Activated effector memory CD4-positive, alpha-beta T cell treated with Interleukin-2 at 50 U/mL for 16 hours (primary cell): Measurements from ENCODE around the gene GDPGP1.

Source experiments
- DNase-seq: peaks from one replicate; pipeline ENCODE4 v3.0.0-alpha.2; 2020

Gene GDPGP1

DNA sequence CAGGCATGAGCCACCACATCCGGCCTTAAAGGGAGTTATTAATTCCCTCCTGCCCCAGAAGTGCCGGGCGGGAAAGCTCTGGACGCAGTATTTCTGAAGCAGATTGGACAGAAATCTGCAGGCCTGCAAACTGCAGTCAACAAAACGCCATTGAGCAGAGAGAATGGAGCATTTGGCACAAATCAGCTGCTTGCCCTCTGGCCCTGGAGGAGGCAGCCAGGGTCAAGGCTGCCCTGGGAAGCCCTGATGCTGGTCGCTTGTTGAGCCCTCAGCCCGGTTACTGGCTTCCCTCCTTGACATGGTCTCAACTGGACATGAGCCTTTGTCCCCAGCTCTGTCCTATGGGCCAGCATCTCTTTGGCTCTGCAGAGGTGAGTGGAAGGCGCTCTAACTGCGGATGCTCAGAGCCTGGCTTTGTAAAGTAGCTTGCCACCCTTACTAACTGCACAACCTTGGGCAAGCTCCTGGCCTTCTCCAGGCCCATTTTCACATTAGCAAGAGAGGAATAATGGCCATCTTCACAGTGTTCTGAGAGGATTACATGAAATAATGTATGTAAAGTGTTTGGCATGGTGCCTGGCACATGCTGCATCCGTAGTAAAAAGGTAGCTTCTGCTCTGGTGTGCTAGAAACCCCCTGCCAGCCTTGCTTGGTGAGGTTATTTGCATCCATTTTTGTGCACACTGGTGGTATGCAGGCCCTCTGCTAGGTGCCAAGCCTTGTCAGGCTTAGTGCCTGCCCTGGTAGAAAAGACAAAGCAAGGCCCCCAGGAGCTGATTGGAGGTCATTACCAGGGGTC is 28.8 kb upstream of the GDPGP1 start:
- DNase-seq = no peak

DNA sequence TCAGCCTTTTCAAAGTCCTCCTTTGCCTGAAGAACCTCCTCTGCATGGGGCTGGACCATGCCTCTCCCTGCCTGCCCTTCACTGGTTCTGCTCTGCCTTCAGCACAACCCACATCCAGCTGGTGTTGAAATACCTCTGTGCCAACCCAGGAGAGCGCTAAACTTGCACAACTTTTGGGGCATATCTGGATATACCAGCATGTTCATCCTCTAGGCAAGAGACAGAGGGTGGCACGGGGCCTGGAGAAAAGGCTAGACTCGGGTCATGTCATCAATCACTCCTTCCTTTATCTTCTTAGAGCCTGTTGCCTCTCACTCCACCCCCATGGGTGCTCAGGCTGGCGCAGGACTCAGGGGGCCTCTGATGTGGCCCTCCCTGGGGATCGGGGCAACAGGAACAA is 28.1 kb upstream of the GDPGP1 start:
- DNase-seq = no peak

DNA sequence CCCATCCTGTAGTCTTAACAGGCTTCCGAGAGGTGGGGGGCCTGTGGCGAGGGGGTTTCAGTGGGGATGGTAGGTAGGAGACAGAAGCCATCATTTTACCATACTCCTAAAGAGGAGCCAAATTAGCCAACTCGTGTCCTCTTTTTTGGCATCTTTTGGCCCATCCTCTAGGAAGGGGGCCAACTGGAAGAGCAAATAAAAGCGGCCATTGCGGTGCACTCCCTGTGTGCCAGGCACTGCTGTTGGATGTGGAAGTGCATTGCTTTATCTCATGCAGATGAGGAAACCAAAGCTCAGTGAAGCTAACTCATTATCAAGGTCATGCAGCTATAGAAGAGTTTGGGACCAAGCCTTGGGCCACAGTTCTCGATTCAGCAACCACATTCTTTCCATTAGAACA is 26.8 kb upstream of the GDPGP1 start:
- no peak for DNase-seq

DNA sequence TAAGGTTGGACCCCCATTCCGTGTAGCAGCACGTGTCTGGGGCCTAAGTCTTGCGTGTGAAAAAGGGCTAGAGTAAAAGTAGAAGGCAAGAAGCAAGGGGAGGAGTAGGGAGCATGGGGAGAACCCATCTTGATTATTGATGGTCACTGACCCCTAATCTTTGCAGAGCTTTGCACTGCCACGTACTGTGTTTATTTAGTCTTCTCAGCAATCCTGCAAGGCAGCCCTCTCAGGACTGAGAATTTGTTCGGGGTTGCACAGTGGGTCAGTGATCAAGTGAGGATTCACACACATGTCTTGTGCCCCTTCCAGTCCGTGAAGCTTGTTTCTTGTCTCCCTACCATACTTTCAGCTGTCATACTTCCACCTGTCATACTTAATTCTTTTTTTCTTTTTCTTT is 25.7 kb upstream of the GDPGP1 start:
- DNase-seq = no peak

DNA sequence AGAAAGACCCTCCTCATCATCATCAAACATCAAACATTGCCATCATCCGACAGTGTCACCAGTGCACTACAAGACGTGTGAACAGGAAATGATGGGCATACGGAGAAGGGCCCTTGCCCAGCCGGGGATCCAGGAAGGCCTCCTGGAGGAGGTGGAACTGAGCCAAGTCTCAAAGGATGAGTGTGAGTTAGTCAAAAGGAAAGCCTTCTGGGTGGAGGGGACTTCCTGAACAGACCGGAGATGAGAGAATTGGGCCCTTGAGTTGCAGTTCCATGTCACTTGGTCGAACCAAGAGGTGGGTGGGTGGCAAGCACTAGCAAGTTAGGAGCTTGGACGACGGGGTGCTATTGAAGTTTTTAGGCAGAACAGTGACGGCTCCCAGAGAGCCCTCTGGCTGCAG is 24.4 kb upstream of the GDPGP1 start:
- no peak for DNase-seq

DNA sequence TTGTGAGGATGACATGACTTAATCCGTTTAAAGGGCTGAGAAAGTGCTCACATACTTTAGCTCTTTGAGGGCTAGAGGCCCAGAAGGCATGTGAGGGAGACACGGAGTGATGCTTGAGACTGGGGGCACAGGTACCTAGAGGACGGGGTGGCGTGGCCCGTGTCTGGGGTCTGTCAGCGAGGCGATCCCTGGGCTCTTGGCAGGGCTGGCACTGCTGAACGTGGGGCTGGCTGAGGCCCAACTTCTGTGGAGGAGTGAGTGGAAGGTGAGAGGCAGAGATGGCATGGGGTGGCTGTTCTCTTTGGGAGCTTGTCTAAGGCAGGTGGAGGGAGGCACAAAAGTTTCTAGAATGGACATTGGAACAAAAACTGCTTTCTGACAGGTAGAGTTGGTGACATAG is 23.4 kb upstream of the GDPGP1 start:
- no peak for DNase-seq

DNA sequence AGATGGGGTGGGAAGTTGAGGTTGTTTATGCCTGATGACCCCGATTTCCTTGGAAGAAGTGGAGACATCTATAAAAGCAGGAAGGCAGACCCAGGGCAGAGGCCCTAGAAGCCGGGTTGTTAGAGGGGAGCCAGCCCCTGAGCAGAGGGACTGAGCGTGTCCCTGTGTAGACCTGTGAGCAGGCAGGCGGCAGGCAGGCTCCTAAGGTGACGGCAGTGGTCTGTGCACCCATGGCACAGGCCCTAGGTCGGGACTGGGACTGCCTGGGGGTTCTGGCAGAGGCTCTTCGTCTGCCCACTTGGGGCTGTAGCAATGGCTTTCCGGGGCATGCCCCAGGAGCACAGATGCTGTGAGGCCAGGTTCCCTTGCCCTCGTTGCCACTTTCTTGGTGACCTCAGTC is 23.0 kb upstream of the GDPGP1 start:
- DNase-seq = no peak

DNA sequence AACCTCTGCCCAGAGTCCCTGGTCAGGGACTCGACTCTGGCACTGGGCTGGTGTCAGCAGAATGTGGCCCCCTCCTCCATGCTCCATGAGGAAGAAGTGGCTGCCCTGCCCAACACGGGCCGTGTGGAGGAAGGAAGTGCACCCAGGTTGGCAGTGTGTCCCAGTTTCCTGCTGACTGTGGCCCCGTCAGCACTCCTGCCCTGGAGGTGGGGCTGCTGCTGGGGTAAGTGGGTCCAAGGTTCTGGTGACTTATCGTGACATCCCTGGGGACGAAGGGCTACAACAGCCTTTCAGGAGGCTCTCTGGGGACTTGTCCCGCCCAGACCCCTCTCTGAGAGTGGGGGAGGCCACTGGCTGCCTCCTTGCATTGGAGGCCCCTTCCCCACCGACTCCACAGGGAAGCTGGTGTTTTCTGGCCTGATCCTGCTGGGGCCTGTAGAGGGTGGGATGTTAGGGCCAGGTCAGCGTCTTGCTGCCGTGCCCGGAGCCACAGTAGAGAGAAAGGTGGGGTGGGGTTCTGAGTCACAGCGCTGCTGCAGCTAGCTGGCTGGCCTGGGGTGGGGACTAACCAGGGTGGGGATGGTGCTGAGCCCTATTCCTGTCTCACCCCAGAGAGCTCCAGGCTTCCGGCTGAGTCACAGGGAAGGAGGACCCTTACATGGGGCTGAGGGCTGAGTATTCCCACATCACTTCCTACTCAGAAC is 22.4 kb upstream of the GDPGP1 start:
- no peak for DNase-seq

DNA sequence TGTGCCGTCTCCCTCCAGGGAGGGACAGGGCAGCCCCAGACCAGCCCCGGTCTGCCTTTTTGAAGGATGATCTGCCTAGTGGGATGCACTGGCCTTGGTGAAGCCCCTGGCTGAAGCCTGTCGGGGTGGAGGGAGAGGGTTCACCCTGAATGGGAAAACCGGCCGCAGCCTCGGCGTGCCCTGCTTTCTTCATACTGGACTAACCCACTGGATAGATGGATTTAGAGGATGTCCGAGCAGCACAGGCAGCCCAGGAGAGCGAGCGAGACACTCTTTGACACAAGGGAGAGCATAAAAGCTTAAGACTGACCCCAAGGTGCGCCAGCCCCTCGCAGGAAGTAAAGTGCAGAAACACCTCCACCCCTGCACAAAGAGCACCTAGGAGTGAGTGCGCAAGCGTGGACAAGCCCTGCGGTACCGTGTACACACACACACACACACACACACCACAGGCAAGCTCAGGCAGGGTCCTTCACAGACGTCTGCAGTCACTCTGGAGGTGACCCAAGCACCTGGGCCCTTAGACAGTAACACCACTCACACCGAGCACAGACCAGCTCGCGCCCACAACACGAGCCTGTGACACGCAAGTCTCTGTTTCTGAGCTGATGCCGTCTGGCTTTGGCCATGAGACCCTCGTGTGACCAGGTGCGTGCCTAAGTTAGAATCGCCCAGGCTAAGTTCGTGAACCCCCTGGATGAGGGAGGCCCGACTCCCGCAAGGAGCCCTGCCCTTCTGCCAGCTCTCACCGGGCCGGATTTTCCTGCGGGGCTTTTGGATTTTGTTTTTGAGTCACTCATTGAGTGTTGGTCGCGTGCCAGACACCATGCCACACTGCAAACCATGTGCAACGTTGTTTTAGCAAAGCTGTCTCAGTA is 21.5 kb upstream of the GDPGP1 start:
- DNase-seq = no peak

DNA sequence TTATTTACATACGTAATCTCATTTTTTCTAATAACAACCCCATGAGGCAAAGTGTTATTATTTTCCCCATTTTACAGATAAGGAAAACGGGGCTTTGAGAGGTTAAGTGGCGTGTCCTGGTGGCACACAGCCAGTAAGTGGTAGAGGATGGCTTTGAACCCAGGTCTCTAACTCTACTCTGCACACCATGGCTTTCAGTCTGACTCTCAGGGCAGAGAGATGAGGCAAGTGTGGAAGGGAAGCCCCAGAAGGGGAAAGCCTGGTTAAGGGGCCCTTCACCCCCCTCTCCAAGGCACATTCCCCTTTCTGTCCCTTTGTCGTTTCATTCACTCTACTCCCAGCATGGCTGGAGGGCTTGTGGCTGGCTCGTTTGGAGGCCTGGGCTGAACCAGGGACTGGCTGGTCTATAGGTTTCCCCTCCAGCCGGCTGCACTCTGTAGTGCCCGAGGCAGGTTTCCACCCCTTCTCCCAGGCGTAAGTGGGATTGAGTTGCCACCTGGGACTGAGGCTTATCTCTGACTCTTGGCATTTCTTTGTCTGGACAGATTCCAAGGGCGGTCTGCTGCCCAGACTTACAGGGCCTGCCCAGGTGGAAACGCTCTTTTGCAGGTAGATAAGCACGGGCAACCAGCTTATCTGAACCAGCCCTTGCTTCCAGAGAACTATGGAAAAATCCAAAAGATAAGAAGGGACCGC is 20.7 kb upstream of the GDPGP1 start:
- no peak for DNase-seq

DNA sequence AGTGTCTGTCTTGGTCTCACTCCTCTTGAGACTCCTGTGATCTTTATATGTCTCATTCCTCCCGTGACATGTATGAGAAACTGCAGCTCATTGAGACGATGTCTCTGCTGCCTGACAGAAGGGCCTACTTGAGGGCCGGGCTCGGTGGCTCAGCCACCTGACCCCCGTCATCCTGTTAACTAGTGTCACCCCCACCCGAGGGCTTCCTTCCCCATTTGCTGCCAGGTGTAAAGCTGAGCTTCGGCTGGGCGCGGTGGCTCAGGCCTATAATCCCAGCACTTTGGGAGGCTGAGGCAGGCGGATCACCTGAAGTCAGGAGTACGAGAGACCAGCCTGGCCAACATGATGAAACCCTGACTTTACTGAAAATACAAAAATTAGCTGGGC is 20.2 kb upstream of the GDPGP1 start:
- no peak for DNase-seq

DNA sequence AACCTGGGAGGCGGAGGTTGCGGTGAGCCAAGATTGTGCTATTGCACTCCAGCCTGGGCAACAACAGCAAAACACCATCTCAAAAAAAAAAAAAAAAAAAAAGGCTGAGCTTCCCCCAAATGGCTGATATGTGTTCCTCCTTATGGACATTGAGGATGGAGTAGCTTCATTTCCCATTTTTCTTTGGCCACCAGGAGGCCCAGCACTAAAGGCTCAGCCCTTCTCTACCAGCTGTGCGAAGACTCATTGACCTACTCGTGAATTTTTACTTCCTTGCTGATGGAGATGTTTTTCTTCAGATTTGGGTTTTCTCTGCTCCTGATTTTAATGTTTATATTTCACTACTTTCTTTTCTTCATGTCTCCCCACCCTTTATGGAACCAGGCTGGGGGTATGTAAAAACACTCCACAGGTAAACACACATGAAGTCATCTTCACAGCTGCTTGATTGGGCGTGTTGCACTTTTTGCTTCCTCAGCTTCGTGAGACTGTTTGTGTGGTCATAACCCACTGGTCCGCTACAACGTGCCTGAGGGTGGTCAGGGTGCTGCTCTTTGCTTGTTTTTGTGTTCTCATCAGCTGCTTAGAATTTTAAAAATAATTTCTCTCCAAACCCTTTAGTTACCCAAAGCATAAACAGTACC is 19.3 kb upstream of the GDPGP1 start:
- no peak for DNase-seq

DNA sequence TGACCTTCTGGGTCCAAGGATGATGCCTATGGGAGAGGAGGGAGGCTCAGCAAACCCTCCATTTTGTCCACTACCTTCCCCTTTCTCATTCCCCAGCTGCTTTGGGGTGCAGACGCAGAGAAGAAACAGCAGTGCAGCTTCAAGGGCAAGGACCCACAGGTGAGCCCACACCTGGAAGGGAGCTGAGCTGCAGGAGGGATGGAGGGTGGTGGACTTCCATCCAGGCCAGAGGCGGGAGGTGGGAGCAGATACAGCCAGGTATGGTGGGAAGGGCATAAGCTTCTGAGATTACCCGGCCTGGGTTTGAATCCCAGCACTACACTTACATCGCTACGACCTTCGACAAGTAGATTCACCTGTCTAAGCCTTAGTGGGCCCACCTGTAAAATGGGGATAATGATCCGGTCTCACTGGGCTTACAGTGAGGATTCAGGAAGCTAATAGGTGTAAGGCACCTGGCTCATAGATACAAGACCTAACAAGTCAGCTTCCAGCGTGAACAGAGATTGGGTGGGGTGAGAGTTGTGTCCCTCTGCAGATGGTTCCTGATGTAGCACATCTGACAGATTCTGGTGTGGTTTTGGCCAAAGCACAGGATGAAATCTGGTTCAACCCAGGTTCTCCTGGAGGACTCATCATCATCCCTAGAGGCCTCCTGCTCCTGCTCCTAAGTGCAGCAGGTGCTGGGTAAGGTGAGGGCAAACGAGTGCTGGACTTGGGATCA is 16.2 kb upstream of the GDPGP1 start:
- DNase-seq = no peak

DNA sequence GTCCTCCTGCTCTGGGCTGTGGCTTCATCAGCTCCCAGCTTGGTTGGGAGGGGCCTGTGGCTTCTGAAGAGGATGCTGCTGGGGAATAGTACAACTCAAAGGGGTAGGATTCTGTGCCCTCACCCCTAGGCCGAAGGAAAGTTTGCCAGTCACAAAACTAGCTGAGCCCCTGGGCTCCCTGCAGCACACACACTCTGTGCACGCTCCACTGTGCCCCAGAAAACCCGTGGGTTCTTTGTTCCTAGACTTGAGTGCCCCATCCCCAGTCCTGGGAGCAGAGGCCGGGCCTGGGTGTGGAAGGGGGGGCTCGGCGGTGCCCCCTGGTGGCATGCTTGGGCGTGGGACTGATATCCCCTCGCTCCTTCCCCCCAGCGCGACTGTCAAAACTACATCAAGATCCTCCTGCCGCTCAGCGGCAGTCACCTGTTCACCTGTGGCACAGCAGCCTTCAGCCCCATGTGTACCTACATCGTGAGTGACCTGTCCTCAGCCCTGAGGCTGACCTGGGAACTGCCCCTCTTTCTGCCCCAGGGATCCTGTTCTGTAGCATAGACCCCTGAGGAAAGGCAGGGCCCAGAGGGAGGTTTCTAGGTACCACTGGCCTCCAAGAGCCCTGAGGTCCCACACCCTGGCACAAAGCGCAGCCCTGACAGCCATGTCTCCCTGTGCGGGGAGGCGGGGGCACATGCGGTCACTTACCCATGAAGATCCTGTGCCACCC is 14.4 kb upstream of the GDPGP1 start:
- DNase-seq = peak; percentile 31

DNA sequence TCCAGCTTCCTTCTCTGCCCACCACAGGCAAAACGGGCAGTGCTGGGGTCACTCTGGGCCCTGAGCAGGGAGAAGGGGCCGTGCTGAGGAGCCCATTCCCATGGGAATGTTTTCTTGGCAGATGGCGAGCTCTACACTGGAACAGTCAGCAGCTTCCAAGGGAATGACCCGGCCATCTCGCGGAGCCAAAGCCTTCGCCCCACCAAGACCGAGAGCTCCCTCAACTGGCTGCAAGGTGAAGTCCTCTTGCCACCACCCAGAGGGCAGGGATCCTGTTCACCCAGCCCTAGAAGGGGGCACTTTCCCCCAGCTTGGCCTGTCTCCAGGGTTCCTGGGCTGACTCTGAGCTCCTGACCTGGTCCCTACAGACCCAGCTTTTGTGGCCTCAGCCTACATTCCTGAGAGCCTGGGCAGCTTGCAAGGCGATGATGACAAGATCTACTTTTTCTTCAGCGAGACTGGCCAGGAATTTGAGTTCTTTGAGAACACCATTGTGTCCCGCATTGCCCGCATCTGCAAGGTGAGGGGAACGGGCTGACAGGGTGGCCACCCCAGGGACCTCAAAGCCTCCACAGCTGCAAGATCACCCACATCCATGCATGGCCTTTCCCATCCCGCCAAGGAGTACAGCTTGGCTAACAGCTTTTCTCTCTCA is 12.6 kb upstream of the GDPGP1 start:
- no peak for DNase-seq

DNA sequence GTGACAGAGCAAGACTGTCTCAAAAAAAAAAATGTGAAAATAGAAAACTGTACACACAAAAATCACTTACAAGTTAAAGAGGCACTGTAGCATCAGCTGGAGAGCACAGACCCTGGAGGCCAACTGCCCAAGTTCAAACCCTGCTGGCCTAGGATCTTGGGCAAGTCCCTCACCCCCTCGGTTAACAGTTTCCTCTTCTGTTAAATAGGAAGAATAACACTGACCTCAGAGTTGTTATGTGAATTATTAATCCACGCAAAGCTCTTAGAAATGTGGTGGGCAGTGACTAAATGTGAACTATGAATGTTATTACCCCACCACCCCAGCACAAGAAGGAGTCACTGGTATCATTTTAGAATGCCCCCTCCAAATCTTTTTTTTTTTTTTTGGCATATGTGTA is 11.5 kb upstream of the GDPGP1 start:
- no peak for DNase-seq

DNA sequence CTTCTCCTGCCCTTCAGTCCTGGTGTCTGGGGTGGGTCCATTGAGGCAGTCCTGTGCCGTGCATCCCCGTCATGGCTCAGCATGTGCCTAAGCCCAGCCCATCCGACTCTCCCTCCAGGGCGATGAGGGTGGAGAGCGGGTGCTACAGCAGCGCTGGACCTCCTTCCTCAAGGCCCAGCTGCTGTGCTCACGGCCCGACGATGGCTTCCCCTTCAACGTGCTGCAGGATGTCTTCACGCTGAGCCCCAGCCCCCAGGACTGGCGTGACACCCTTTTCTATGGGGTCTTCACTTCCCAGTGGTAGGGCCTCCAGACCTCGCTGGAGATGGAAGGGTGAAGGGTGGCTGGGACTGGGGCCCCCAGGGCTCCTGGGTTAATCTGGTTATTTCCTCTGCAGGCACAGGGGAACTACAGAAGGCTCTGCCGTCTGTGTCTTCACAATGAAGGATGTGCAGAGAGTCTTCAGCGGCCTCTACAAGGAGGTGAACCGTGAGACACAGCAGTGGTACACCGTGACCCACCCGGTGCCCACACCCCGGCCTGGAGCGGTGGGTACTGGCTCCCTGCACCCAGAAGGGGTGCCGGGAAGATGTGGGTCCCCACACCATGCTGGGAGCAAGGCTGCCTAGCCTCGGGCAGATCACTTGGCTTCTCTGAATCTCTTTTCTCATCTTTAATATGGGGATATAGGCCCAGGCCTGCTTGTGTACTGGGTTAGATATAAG is 10.4 kb upstream of the GDPGP1 start:
- no peak for DNase-seq

DNA sequence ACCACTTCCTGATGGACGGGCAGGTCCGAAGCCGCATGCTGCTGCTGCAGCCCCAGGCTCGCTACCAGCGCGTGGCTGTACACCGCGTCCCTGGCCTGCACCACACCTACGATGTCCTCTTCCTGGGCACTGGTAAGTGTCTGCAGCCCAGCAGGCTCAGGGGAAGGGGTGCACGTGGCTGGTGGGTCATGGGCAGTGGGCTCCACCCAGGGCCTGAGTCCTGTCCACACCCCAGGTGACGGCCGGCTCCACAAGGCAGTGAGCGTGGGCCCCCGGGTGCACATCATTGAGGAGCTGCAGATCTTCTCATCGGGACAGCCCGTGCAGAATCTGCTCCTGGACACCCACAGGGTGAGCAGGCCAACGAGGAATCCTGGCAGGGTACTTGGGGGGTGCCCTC is 9.0 kb upstream of the GDPGP1 start:
- no peak for DNase-seq

DNA sequence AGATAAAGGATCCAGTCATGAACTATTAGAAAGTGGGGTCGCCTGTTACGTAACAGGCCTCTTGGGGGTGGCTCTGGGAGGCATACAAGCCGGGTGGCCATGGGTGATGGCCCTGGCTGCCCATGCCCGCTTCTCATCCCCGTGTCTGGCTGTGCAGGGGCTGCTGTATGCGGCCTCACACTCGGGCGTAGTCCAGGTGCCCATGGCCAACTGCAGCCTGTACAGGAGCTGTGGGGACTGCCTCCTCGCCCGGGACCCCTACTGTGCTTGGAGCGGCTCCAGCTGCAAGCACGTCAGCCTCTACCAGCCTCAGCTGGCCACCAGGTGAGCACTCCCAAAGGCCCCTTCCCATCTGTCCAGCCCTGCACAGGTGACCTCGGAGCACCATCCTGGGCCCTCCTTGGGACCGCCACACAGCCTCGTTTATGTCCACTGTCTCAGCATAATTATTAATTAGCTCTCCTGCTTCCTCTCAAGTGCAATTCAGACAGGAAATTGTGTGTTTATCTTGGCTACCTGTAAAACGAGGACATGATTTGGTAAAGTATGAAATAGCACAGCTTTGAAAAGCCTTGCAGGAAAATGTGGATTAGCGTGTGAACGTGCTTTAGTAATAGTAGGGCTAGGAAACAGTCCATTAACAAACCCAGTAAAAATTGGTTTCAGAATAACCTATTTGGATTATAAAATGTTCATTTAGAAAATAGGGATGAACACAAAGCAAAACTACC is 8.3 kb upstream of the GDPGP1 start:
- DNase-seq = no peak
